Dendritic cell treated with granulocyte-macrophage colony-stimulating factor and Interleukin-4, amounts not matched to agents 40 ng/mL and 50 ng/mL, for 4 days (primary cell): ENCODE results near the gene SPEM1.

Source experiments
- H3K27ac Mint-ChIP-seq: one replicate; pipeline ENCODE4 v1.8.0; 2022; ENCODE audit warnings: mild to moderate bottlenecking, mixed read lengths
- H3K27me3 Mint-ChIP-seq: one replicate; pipeline ENCODE4 v1.8.0; 2022; ENCODE audit warnings: mild to moderate bottlenecking, mixed read lengths
- H3K36me3 Mint-ChIP-seq: one replicate; pipeline ENCODE4 v1.8.0; 2022; ENCODE audit warnings: low read depth, mixed read lengths
- H3K4me1 Mint-ChIP-seq: one replicate; pipeline ENCODE4 v1.8.0; 2022; ENCODE audit warnings: low read depth, mixed read lengths
- H3K4me3 Mint-ChIP-seq: one replicate; pipeline ENCODE4 v1.8.0; 2022; ENCODE audit warnings: mild to moderate bottlenecking, moderate library complexity, mixed read lengths
- H3K9me3 Mint-ChIP-seq: one replicate; pipeline ENCODE4 v1.8.0; 2022; ENCODE audit warnings: mixed read lengths
- intact Hi-C: fragments of 100-400 bp; cut with micrococcal nuclease; formaldehyde crosslinking; loops from one replicate; pipeline ENCODE4 v1.15.0; 2022

Gene SPEM1

DNA sequence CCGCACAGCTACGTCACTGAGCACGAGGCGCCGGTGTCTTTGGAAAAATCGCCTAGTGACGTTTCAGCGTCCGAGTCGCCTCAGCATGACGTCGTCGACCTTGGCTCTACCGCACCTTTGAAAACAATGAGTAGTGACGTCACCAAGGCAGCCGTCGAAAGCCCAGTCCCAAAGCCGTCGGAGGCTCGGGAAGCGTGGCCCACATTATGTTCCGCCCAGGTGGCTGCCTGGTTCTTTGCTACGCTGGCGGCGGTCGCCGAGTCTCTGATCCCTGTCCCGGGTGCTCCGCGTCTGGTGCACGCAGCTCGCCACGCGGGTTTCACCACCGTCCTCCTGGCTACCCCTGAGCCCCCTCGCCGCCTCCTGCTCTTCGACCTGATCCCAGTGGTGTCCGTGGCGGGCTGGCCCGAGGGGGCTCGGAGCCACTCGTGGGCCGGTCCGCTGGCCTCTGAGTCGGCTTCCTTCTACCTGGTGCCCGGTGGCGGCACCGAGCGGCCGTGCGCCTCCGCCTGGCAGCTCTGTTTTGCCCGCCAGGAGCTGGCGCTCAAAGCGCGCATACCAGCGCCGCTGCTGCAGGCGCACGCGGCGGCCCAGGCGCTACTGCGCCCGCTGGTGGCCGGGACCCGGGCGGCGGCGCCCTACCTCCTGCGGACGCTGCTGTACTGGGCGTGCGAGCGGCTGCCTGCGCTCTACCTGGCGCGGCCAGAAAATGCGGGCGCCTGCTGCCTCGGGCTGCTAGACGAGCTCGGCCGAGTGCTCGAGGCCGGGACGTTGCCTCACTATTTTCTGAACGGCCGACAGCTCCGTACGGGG, 16.6 kb downstream of the SPEM1 start:
- Mint-ChIP-seq H3K27ac (peak overlapping the region; percentile 90), H3K27me3 (peaks cover 38% of the 10 kb centered on the region), H3K4me3 (peak overlapping the region; percentile 86), H3K36me3 (peaks cover 25% of the 10 kb centered on the region), H3K9me3 (no peaks in the 10 kb centered on the region), H3K4me1 (peaks cover 46% of the 10 kb centered on the region)
- intact Hi-C loops: loop anchor here (2.0 to 5.0 kb wide), 2 partner anchors 84 to 124 kb away; partner anchors contain the start of genes KCTD11 and SENP3

DNA sequence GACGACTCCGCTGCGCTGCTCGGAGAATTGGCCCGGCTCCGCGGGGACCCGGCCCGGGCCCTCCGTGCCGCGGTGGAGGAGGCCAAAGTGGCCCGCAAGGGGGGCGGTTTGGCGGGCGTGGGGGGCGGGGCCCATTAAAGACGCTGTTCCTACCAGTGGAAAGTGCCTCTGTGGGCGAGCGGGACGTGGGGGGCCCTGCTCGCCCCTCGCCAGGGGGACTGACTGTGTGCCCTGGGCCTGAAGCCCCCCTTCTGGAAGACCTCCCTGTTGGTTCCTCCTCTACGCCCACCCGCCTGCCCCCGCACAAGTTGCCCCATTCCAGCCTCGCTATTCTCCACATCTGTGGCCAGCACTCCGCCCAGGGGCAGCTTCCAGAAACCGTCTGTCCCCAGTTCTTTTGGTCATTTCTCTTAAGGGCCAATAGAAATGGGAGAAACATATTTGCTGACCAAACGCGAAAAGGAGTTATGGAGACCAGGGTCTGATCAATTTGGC, 17.3 kb downstream of the SPEM1 start:
- peak overlapping the region; percentile 53 for H3K27ac Mint-ChIP-seq
- no peaks in the 10 kb centered on the region for H3K9me3 Mint-ChIP-seq
- intact Hi-C loops: loop anchor here (2.0 to 5.0 kb wide), 2 partner anchors 85 to 123 kb away; partner anchors contain the start of genes KCTD11 and SENP3
- H3K27me3 Mint-ChIP-seq: peaks cover 45% of the 10 kb centered on the region
- H3K4me1 Mint-ChIP-seq: peaks cover 46% of the 10 kb centered on the region
- peak overlapping the region; percentile 86 for H3K4me3 Mint-ChIP-seq
- H3K36me3 Mint-ChIP-seq: peaks cover 25% of the 10 kb centered on the region

- intact Hi-C loops: loop anchor here (2.0 to 5.0 kb wide), 2 partner anchors 86 to 123 kb away; partner anchors contain the start of genes KCTD11 and SENP3
- peak overlapping the region; percentile 53 for H3K27ac Mint-ChIP-seq
- H3K4me1 Mint-ChIP-seq: peaks cover 46% of the 10 kb centered on the region
- H3K36me3 Mint-ChIP-seq: peaks cover 25% of the 10 kb centered on the region
- no peaks in the 10 kb centered on the region for H3K9me3 Mint-ChIP-seq
- peak overlapping the region; percentile 86 for H3K4me3 Mint-ChIP-seq
- H3K27me3 Mint-ChIP-seq: peaks cover 51% of the 10 kb centered on the region
These were observed 18.0 kb downstream of the SPEM1 start for GRCh38 chr17:7437950-7438614.

GRCh38 chr17:7438656-7439460, 18.7 kb downstream of the SPEM1 start:
- H3K27me3 Mint-ChIP-seq: peaks cover 59% of the 10 kb centered on the region
- intact Hi-C loops: loop anchor here (5.0 kb wide), 1 partner anchor 87 kb away; the partner anchor contains the start of gene KCTD11
- H3K4me3 Mint-ChIP-seq: peak overlapping the region; percentile 86
- H3K9me3 Mint-ChIP-seq: no peaks in the 10 kb centered on the region
- peak overlapping the region; percentile 53 for H3K27ac Mint-ChIP-seq
- peaks cover 46% of the 10 kb centered on the region for H3K4me1 Mint-ChIP-seq
- peaks cover 25% of the 10 kb centered on the region for H3K36me3 Mint-ChIP-seq

GRCh38 chr17:7439462-7440112, 19.5 kb downstream of the SPEM1 start, which contains the start of gene FGF11:
Gene FGF11, plus strand, starts transcription at chr17:7439512. Its CDS starts 109 bp downstream, at chr17:7439621.
- Mint-ChIP-seq H3K27me3 (peaks cover 66% of the 10 kb centered on the region), H3K36me3 (peaks cover 25% of the 10 kb centered on the region)

GRCh38 chr17:7440113-7440833, 20.1 kb downstream of the SPEM1 start:
- H3K4me1 Mint-ChIP-seq: peaks cover 51% of the 10 kb centered on the region
- peak overlapping the region; percentile 53 for H3K27ac Mint-ChIP-seq
- intact Hi-C loops: no loop called here
- peaks cover 71% of the 10 kb centered on the region for H3K27me3 Mint-ChIP-seq
- H3K9me3 Mint-ChIP-seq: no peaks in the 10 kb centered on the region
- H3K4me3 Mint-ChIP-seq: peak overlapping the region; percentile 86
- peaks cover 24% of the 10 kb centered on the region for H3K36me3 Mint-ChIP-seq

More at GRCh38 chr17:7439462-7440112, 19.5 kb downstream of the SPEM1 start, which contains the start of gene FGF11:
- Mint-ChIP-seq H3K9me3 (no peaks in the 10 kb centered on the region), H3K4me3 (peak within 1 kb of the TSS; percentile 86), H3K27ac (peak within 1 kb of the TSS; percentile 53), H3K4me1 (peaks cover 46% of the 10 kb centered on the region)
- intact Hi-C loops: loop anchor here (5.0 kb wide), 1 partner anchor 87 kb away; the partner anchor contains the start of gene KCTD11

DNA sequence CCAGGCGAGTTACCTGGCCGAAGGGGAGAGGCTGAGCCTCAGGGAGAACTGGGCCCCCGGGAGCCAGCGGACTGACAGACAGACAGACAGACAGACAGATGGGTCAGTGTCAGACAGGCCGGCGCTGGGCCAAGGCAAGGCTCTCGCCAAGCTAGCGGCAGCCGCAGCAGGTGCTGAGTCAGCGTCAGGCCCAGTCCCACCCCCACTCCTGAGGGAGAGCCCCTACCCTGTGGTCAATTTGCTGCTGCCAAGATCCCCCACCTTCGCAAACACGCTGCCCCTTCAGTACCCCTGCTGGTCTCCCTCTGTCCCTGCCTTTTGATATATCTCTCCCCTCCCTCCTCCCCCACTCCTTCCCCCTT, 20.7 kb downstream of the SPEM1 start:
- Mint-ChIP-seq H3K27ac (no peak overlapping the region), H3K9me3 (no peaks in the 10 kb centered on the region), H3K4me3 (peak overlapping the region; percentile 86), H3K36me3 (peaks cover 19% of the 10 kb centered on the region), H3K27me3 (peaks cover 77% of the 10 kb centered on the region), H3K4me1 (peaks cover 56% of the 10 kb centered on the region)
- intact Hi-C loops: no loop called here

GRCh38 chr17:7441266-7441665, 21.1 kb downstream of the SPEM1 start:
- no peak overlapping the region for H3K4me3 Mint-ChIP-seq

DNA sequence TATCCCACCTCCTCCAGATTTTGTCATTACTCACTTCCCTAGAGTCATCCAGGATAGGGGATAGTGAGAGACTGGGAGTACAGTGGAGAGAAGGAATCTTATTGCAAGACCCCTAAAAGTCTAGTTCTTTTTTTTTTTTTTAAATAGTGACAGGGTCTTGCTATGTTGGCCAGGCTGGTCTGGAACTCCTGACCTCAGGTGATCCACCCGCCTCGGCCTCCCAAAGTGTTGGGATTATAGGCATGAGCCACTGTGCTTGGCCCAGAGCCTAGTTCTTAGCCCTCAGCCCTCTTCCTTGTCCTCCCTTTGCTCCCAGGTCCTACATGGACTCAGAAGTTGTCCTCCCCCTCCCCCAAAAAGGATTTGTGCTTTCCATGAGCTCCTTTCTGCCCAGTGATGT, 22.0 kb downstream of the SPEM1 start:
- peaks cover 89% of the 10 kb centered on the region for H3K27me3 Mint-ChIP-seq
- no peak overlapping the region for H3K27ac Mint-ChIP-seq
- intact Hi-C loops: no loop called here
- H3K4me3 Mint-ChIP-seq: no peak overlapping the region
- H3K9me3 Mint-ChIP-seq: no peaks in the 10 kb centered on the region
- H3K4me1 Mint-ChIP-seq: peaks cover 45% of the 10 kb centered on the region
- peaks cover 7% of the 10 kb centered on the region for H3K36me3 Mint-ChIP-seq

More at GRCh38 chr17:7441266-7441665, 21.1 kb downstream of the SPEM1 start:
- intact Hi-C loops: no loop called here
- Mint-ChIP-seq H3K27ac (no peak overlapping the region), H3K27me3 (peaks cover 81% of the 10 kb centered on the region), H3K4me1 (peaks cover 53% of the 10 kb centered on the region), H3K36me3 (peaks cover 14% of the 10 kb centered on the region), H3K9me3 (no peaks in the 10 kb centered on the region)

DNA sequence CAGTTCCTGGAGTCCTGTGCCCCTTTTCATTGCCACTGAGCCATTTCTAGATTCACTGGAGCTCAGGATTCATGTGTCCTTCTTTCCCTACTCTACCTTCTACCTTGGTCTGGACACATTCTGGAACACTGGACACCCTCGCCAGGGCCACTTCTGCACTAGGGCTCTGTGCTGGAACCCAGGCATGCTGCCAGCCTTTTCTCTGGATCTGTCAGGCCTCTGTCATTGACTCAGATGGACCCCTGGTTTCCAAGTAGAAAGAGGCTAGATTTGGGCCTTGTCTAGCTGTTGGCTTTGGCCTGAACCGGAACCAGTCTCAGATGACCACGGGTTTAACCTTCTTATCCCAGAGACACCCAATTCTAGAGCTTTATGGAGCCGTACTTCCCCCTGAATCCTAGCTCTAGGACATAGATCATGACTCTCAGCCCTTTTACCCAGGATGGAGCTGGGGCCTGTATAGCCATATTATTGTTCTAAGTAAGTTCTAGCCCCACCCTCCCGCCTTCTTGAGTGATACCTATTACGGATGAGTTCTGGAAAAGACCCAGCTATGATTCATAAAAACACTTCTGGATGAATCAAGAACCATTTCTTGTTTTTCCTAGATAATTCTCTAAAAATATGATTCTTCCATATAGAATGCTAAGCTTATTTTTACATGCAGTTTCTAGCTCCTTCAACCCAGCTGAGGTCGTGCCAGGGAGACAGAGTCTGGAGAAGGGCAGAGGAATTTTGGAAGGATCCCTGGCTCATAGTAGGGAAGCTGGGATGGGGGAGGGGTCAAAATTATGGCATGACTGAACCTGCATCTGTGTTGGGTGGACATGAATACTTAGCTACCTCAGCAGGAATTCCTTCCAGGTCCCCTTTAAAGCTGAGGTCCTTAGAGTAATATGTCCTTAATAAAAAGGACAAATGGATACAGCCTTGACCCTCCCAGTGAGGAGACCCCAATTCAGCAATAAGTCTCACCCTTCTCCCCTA, 23.7 kb downstream of the SPEM1 start:
- peaks cover 31% of the 10 kb centered on the region for H3K4me1 Mint-ChIP-seq
- H3K36me3 Mint-ChIP-seq: no peaks in the 10 kb centered on the region
- peaks cover 95% of the 10 kb centered on the region for H3K27me3 Mint-ChIP-seq
- H3K9me3 Mint-ChIP-seq: no peaks in the 10 kb centered on the region
- no peak overlapping the region for H3K4me3 Mint-ChIP-seq
- H3K27ac Mint-ChIP-seq: no peak overlapping the region
- intact Hi-C loops: no loop called here

- Mint-ChIP-seq H3K27ac (peak within 1 kb of the TSS; percentile 20), H3K9me3 (no peaks in the 10 kb centered on the region), H3K4me1 (peaks cover 23% of the 10 kb centered on the region), H3K27me3 (peaks cover 93% of the 10 kb centered on the region), H3K36me3 (no peaks in the 10 kb centered on the region), H3K4me3 (peak within 1 kb of the TSS; percentile 79)
- intact Hi-C loops: no loop called here
These were observed 24.8 kb downstream of the SPEM1 start, which contains the start of gene CHRNB1 for GRCh38 chr17:7444682-7445618. Gene CHRNB1, plus strand, starts transcription at chr17:7445061. Its CDS starts 67 bp downstream, at chr17:7445128.
